ENCODE data around the gene FOXS1. TPM values are rescaled to one million over a fixed set of nuclear protein-coding genes. Genes with fewer than 3 reads are reported as not detected.

The FOXS1 gene
- polyA plus RNA-seq, 6 donors from 2014 or later: not detected

DNA sequence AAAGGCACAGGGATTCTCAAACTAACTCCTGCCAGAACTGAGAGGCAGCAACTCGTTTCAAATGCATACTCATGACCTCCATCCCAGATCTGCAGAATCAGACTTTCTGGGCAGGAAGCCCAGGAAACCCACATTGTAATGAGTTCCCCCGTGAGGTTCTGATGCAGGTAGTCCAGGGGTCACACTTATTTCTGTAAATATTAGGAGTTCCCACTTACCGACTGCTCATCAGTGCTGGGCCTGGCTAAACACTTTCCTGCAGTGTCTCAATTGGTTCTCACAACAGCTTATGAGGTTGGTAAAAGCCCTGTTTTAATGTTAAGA is 13.3 kb upstream of the FOXS1 start:
- H3K4me3 Mint-ChIP-seq: peak overlapping the region in 3 of 8 donors; percentile 20 to 82 (median 34)
- H3K36me3 Mint-ChIP-seq: no peaks in the 10 kb centered on the region
- H3K4me1 Mint-ChIP-seq: peaks cover 14 to 24% (median 22%) of the 10 kb centered on the region in 3 donors
- H3K9me3 Mint-ChIP-seq: no peaks in the 10 kb centered on the region
- DNase-seq (no peak), ATAC-seq (ENCODE audit: low read depth in 2 of 2) (no peak)
- peaks cover 4 to 15% (median 5%) of the 10 kb centered on the region in 3 donors for H3K27me3 Mint-ChIP-seq
- no peak overlapping the region for H3K27ac Mint-ChIP-seq

- H3K4me3 Mint-ChIP-seq: peak overlapping the region in 4 of 8 donors; percentile 4 to 82 (median 27)
- peak; percentile 82 for ATAC-seq (ENCODE audit: low read depth in 2 of 2)
- H3K9me3 Mint-ChIP-seq: no peaks in the 10 kb centered on the region
- H3K27me3 Mint-ChIP-seq: peaks cover 4 to 15% (median 5%) of the 10 kb centered on the region in 3 donors
- peak; percentile 44 for DNase-seq
- no peaks in the 10 kb centered on the region for H3K36me3 Mint-ChIP-seq
- peaks cover 14 to 24% (median 21%) of the 10 kb centered on the region in 3 donors for H3K4me1 Mint-ChIP-seq
- H3K27ac Mint-ChIP-seq: no peak overlapping the region
Measured at GRCh38 chr20:31857861-31858759, 12.7 kb upstream of the FOXS1 start.

DNA sequence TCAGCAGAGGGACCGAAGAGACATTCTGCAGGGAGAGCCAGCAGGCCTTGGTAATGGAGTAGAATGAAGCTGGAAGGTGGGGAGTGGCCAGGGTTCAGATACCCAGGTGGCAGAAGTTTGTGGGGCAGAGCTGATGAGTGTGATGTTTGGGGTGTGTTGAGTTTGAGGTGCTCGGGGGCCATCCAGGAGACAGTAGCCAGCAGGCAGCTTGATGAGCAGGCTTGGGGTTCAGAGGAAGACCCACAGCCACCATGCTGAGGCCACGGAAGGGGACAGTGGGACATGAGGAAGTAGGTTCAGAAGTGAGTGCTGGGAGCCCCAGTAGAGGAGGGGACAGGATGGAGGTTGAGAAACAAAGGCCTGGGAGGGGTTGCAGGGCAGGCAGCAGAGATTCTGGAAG is 11.1 kb upstream of the FOXS1 start:
- no peaks in the 10 kb centered on the region for H3K9me3 Mint-ChIP-seq
- H3K4me3 Mint-ChIP-seq: no peak overlapping the region
- ATAC-seq (ENCODE audit: low read depth in 2 of 2): no peak
- no peak overlapping the region for H3K27ac Mint-ChIP-seq
- no peak for DNase-seq
- peaks cover 7 to 18% (median 14%) of the 10 kb centered on the region in 3 donors for H3K4me1 Mint-ChIP-seq
- H3K27me3 Mint-ChIP-seq: peaks cover 5 to 12% (median 8%) of the 10 kb centered on the region in 3 donors
- H3K36me3 Mint-ChIP-seq: no peaks in the 10 kb centered on the region

GRCh38 chr20:31853481-31853880 is 8.1 kb upstream of the FOXS1 start:
- no peaks in the 10 kb centered on the region for H3K36me3 Mint-ChIP-seq
- H3K4me3 Mint-ChIP-seq: no peak overlapping the region
- H3K9me3 Mint-ChIP-seq: no peaks in the 10 kb centered on the region

GRCh38 chr20:31851240-31851955 is 6.0 kb upstream of the FOXS1 start:
- H3K9me3 Mint-ChIP-seq: no peaks in the 10 kb centered on the region
- no peaks in the 10 kb centered on the region for H3K4me1 Mint-ChIP-seq
- ATAC-seq (ENCODE audit: low read depth in 2 of 2) (no peak), DNase-seq (no peak)
- no peaks in the 10 kb centered on the region for H3K36me3 Mint-ChIP-seq
- H3K4me3 Mint-ChIP-seq: peak overlapping the region in 1 of 8 donors; percentile 36
- peaks cover 18 to 31% (median 28%) of the 10 kb centered on the region in 3 donors for H3K27me3 Mint-ChIP-seq
- no peak overlapping the region for H3K27ac Mint-ChIP-seq

More at GRCh38 chr20:31853481-31853880, 8.1 kb upstream of the FOXS1 start:
- peaks cover 15 to 31% (median 27%) of the 10 kb centered on the region in 3 donors for H3K27me3 Mint-ChIP-seq
- ATAC-seq (ENCODE audit: low read depth in 2 of 2): no peak
- DNase-seq: no peak
- peaks cover 5 to 8% (median 5%) of the 10 kb centered on the region in 3 donors for H3K4me1 Mint-ChIP-seq
- no peak overlapping the region for H3K27ac Mint-ChIP-seq

DNA sequence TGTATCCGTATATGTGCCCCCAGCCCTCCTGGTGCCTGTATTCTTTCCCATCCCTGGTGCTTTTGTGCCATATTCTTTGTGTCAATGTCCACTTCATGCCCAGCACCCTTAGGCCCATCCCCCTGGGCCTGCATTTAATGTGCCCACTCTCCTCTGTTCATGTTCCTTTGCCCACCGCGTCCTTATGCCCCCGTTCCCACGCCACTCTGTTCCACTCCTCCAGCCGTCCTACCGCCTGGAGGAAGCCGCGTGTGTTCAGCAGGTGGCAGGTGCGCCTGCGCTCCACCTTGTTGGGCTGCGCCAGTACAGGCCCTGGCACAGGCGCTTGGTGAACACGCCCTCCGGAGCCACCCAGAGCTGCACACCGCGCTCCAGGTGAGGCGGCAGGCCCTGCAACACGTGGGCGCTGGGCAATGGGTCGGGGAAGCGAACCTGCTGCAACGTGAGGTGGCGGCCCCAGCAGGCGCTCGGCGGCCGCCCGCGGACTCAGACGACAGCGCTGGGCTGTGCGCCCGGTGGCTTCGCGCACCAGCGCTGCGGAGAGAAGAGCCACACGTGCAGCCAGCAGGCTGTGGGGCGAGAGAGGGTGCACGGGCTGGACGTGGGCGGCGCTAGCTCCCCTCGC is 4.0 kb upstream of the FOXS1 start:
- peaks cover 18 to 31% (median 28%) of the 10 kb centered on the region in 3 donors for H3K27me3 Mint-ChIP-seq
- H3K27ac Mint-ChIP-seq: no peak overlapping the region
- no peaks in the 10 kb centered on the region for H3K9me3 Mint-ChIP-seq
- H3K4me1 Mint-ChIP-seq: no peaks in the 10 kb centered on the region
- no peak for DNase-seq
- H3K36me3 Mint-ChIP-seq: no peaks in the 10 kb centered on the region
- no peak for ATAC-seq (ENCODE audit: low read depth in 2 of 2)
- H3K4me3 Mint-ChIP-seq: peak overlapping the region in 1 of 8 donors; percentile 50

- Mint-ChIP-seq H3K27me3 (peaks cover 18 to 31% (median 28%) of the 10 kb centered on the region in 3 donors), H3K4me3 (no peak overlapping the region), H3K9me3 (no peaks in the 10 kb centered on the region), H3K4me1 (peaks cover 0 to 3% (median under 1%) of the 10 kb centered on the region in 3 donors), H3K27ac (no peak overlapping the region), H3K36me3 (no peaks in the 10 kb centered on the region)
- no peak for DNase-seq
- ATAC-seq (ENCODE audit: low read depth in 2 of 2): no peak
Measured at GRCh38 chr20:31848088-31848999, 2.9 kb upstream of the FOXS1 start.

- Mint-ChIP-seq H3K36me3 (no peaks in the 10 kb centered on the region), H3K9me3 (no peaks in the 10 kb centered on the region), H3K4me1 (peaks cover 6% of the 10 kb centered on the region in 3 donors), H3K27me3 (peaks cover 18 to 31% (median 28%) of the 10 kb centered on the region in 3 donors), H3K4me3 (no peak overlapping the region), H3K27ac (no peak overlapping the region)
- ATAC-seq (ENCODE audit: low read depth in 2 of 2) (no peak), DNase-seq (no peak)
Measured at GRCh38 chr20:31846793-31847138, 1.4 kb upstream of the FOXS1 start.

DNA sequence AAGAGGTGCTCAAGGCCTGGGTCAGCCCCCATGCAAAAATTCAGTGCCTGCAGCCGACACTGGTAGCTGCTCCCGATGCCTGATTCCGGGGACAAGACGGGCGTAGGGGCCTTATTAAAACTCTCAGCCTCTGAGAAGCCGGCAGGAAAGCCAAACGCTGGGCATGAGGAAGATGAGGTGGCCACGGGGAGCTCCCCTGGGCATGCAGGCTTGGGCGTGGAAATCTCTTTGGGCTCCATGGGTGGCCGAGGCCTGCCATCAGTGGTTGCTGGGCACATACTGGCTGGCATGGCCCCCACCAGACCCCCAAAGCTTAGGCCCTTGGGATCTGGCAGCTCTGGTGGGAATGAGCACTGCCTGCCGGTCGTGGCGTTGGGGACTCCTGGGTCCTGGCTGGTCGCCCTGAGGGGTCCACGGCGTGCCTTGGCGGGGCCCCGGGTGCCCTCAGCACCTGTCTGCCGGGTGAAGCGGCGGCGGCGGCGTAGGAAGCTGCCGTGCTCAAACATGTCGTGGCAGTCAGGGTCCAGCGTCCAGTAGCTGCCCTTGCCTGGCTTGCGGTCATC is 586 bp downstream of the FOXS1 start:
- H3K36me3 Mint-ChIP-seq: no peaks in the 10 kb centered on the region
- peak; percentile 16 to 19 for ATAC-seq (ENCODE audit: low read depth in 2 of 2)
- H3K27me3 Mint-ChIP-seq: peaks cover 10 to 12% (median 11%) of the 10 kb centered on the region in 3 donors
- DNase-seq: no peak
- H3K4me1 Mint-ChIP-seq: peaks cover 6 to 7% (median 6%) of the 10 kb centered on the region in 3 donors
- no peak overlapping the region for H3K27ac Mint-ChIP-seq
- H3K4me3 Mint-ChIP-seq: no peak overlapping the region
- H3K9me3 Mint-ChIP-seq: no peaks in the 10 kb centered on the region

DNA sequence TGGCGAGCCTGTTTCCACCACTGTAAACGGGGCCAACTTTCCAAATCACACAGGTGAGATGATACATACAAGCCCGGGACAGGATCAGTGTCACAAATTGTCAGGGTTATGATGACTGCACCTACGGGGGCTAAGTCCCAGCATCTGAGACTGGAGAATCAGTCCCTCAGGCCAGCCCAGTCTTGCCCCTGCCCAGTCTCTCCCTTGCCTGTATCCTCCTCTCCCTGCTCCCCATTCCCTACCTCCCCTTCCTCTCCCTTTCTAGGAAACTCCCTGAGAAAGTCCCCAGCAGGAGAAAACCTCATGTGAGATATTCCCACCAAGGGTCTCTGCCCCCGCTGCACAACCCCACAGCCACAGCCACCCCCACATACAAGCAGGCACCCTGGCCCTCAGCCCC is 1.5 kb downstream of the FOXS1 start:
- no peaks in the 10 kb centered on the region for H3K9me3 Mint-ChIP-seq

GRCh38 chr20:31843288-31843687 is 2.1 kb downstream of the FOXS1 start:
- H3K9me3 Mint-ChIP-seq: no peaks in the 10 kb centered on the region
- H3K36me3 Mint-ChIP-seq: no peaks in the 10 kb centered on the region
- peaks cover 0 to 3% (median 0%) of the 10 kb centered on the region in 3 donors for H3K27me3 Mint-ChIP-seq
- ATAC-seq (ENCODE audit: low read depth in 2 of 2): peak; percentile 12 to 22
- H3K27ac Mint-ChIP-seq: no peak overlapping the region
- no peak for DNase-seq
- no peak overlapping the region for H3K4me3 Mint-ChIP-seq
- peaks cover 6 to 7% (median 6%) of the 10 kb centered on the region in 3 donors for H3K4me1 Mint-ChIP-seq

More for the DNA sequence above, 1.5 kb downstream of the FOXS1 start:
- Mint-ChIP-seq H3K36me3 (no peaks in the 10 kb centered on the region), H3K4me1 (peaks cover 6 to 7% (median 6%) of the 10 kb centered on the region in 3 donors), H3K4me3 (no peak overlapping the region), H3K27me3 (peaks cover 3 to 6% (median 5%) of the 10 kb centered on the region in 3 donors), H3K27ac (peak overlapping the region in 1 of 6 donors; percentile 57)
- peak; percentile 11 to 17 for ATAC-seq (ENCODE audit: low read depth in 2 of 2)
- DNase-seq: no peak

DNA sequence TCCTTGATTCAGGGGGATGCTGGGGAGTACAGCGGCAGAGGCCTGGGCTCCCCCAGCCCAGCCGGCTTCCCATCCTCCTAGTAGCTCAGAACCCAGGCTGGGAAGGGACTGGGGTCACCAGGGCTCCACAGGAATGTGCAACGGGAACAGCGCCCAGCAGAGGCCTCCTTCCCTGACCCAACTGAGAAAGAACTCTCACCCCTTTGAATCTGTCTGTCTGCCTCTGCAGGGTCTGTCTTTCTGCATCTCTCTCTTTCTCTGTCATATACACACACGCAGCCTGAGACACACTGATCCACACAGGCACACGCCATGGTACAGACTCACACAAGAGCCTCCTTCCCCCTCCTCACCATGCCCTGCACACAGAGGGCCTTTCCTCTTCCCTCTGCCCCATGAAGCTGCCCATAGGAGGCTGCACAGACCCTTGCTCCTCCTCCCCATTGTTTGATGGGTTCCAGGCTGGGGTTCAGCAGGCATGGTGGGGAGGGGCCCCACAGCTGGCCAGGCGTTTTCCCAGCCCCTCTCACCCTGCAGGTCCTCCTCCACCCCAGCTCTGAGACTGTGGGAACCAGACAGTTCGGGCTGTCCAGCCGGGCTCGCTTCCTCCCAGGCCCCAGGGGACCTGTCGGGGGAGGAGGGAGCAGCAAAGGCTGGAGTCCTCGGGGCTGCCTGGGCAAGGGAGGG is 2.8 kb downstream of the FOXS1 start:
- no peaks in the 10 kb centered on the region for H3K36me3 Mint-ChIP-seq
- H3K27ac Mint-ChIP-seq: no peak overlapping the region
- peaks cover 6 to 7% (median 6%) of the 10 kb centered on the region in 3 donors for H3K4me1 Mint-ChIP-seq
- peaks cover 0 to 2% (median 0%) of the 10 kb centered on the region in 3 donors for H3K27me3 Mint-ChIP-seq
- no peak for ATAC-seq (ENCODE audit: low read depth in 2 of 2)
- DNase-seq: no peak
- no peaks in the 10 kb centered on the region for H3K9me3 Mint-ChIP-seq
- H3K4me3 Mint-ChIP-seq: no peak overlapping the region
